Measurements from ENCODE around the gene RNF222. TPM values are rescaled to one million over a fixed set of nuclear protein-coding genes. Genes with fewer than 3 reads are reported as not detected.

The RNF222 gene
- total RNA-seq, 4 donors from 2014 or later = not detected

DNA sequence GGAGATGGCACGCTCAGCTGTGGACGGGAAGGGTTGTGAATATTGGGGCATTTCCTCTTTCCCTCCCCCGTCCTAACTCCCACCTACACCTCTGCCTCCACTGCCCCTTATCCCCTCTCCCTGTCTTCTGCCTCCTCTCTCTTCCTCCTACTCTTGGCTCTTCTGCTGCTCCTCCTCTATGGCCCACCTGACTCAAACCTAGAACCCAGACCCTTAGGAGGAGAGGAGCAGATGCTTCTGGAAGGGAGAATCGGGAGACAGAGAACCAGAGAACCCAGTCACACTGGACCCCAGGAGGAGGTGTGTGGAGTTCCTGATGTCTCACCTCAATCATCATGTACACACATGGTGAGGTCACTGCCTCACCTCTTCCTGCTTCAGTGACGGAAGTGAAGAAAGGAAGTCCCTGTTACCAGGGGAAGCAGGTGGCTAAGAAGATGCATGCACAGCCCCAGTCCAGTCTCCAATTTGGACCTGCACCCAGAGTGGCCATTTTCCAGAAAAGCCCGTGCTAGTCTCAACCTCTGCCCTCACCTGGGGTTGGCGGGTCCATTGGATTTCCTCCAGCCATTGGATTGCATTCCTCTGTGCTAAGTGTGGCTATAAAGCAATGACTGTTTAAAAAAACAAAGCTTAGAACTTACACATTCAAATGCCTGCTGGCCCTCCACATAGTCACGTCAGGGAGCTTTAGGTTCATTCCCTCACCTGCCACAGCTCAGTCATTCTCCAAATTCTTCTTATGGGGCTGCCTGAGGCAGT lies 4.0 kb downstream of the RNF222 start:
- Histone ChIP-seq H3K27ac (no peak overlapping the region), H3K36me3 (no peaks in the 10 kb centered on the region), H3K4me1 (no peaks in the 10 kb centered on the region), H3K27me3 (no peaks in the 10 kb centered on the region), H3K9me3 (no peaks in the 10 kb centered on the region), H3K4me3 (no peak overlapping the region)
- intact Hi-C loops (cut with DNase I; ENCODE audit: low total_unique reads) = no loop called here
- TF ChIP-seq POLR2A (IDR thresholded peaks at IDR 0.05) = no peak
- no peak for TF ChIP-seq CTCF (IDR thresholded peaks at IDR 0.05)
- no peak for DNase-seq

DNA sequence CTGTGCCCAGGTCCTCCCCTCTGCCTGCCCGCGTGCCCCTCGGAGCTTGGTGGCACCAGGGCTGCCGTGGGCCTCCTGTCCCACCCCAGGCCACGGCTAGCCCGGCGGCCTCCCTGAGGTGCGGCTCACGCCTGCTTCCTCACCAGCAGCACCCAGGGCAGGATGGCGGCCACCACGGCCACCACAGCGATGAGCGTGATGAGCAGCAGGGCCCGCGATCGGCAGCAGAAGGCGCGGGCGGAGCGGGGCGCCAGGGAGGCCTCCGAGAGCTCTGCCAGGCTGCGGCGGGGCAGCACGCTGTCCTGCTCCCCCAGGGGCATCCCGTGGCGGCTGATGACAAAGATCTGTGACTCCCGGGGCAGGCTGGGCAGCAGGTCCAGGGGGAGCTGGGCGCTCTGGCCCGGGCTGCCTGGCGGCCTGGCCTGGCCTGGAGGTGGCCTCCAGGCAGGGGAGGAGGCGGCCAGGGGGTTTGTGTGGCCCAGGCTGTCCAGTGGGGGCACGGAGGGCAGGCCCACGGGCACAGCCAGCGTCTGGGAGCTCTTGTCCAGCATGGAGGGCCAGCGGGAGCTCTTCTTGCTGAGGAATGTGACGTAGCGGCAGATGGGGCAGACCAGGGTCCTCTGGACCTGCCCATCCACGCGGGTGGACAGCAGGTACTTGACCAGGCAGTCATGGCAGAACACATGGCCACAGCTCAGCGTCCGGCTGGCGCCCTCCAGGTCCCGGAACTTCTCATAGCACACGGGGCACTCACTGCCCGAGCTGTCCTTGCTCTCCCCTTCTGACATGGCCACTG lies 4.8 kb downstream of the RNF222 start:
- Histone ChIP-seq H3K4me3 (no peak overlapping the region), H3K27ac (no peak overlapping the region), H3K27me3 (no peaks in the 10 kb centered on the region), H3K9me3 (no peaks in the 10 kb centered on the region), H3K4me1 (no peaks in the 10 kb centered on the region), H3K36me3 (no peaks in the 10 kb centered on the region)
- TF ChIP-seq CTCF (IDR thresholded peaks at IDR 0.05) = no peak
- no peak for TF ChIP-seq POLR2A (IDR thresholded peaks at IDR 0.05)
- intact Hi-C loops (cut with DNase I; ENCODE audit: low total_unique reads) = no loop called here
- no peak for DNase-seq

DNA sequence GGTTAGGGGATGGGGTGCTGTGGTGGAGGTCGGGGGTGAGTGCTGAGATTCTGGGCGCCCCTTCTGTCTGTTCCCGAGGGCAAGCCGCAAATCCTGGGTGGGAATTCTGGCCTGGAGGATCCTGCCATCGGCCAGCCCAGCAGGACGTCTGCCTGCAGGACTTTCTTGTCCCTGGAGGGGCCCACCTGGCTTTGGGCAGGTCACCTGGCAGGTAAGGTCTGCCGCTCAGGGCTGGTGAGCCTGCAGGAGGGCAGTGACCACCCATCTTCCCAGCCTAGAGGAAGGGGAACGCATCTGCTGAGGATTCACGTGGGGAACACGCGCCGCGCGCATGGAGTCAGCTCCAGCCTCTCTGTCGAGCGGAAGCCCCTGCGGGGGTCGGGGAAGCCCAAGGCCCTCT lies 5.4 kb downstream of the RNF222 start:
- no peaks in the 10 kb centered on the region for H3K36me3 ChIP-seq
- H3K27ac ChIP-seq = no peak overlapping the region
- no peak for TF ChIP-seq POLR2A (IDR thresholded peaks at IDR 0.05)
- TF ChIP-seq CTCF (IDR thresholded peaks at IDR 0.05) = no peak
- H3K4me3 ChIP-seq = no peak overlapping the region
- no peaks in the 10 kb centered on the region for H3K27me3 ChIP-seq
- intact Hi-C loops (cut with DNase I; ENCODE audit: low total_unique reads) = no loop called here
- no peaks in the 10 kb centered on the region for H3K9me3 ChIP-seq
- no peak for DNase-seq
- H3K4me1 ChIP-seq = no peaks in the 10 kb centered on the region

DNA sequence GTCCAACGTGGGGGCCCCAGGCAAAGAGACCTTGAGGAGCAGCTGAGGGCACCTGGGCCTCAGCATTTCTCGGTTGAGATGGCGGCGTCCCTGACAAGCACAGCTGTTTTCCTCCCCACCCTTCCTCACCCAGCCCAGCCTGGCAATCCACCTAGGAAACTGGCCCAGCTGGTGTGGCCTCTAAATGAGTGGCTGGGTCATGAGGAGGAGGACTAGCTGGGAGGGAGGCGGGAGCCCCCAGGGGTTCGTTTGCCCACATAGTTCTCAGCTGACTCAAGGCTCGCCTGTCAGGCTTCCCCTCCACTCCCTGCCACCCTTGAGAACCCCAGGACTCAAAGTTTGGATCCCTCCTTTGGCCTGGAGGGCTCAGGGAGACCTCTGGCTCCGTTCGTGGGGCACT lies 5.9 kb downstream of the RNF222 start:
- H3K9me3 ChIP-seq = no peaks in the 10 kb centered on the region
- intact Hi-C loops (cut with DNase I; ENCODE audit: low total_unique reads) = no loop called here
- H3K36me3 ChIP-seq = no peaks in the 10 kb centered on the region
- no peak for TF ChIP-seq CTCF (IDR thresholded peaks at IDR 0.05)
- no peak for TF ChIP-seq POLR2A (IDR thresholded peaks at IDR 0.05)
- H3K4me3 ChIP-seq = no peak overlapping the region
- DNase-seq = no peak
- no peak overlapping the region for H3K27ac ChIP-seq
- no peaks in the 10 kb centered on the region for H3K4me1 ChIP-seq
- H3K27me3 ChIP-seq = no peaks in the 10 kb centered on the region

Measured in uterus (tissue), 4 donors.